CD4-positive, alpha-beta T cell treated with Interleukin-15 for 1 hour (primary cell): ENCODE measurements around the gene GREM1.

ENCODE experiments used
- DNase-seq: peaks from one replicate; pipeline ENCODE4 v3.0.0-alpha.2; 2020

GREM1 gene

GRCh38 chr15:32698773-32699390 is 18.9 kb upstream of the GREM1 start:
- DNase-seq = no peak

GRCh38 chr15:32700501-32701150 is 17.2 kb upstream of the GREM1 start:
- no peak for DNase-seq

GRCh38 chr15:32701863-32702262 is 15.9 kb upstream of the GREM1 start:
- DNase-seq = no peak

- no peak for DNase-seq
Observed at GRCh38 chr15:32704395-32704981, 13.3 kb upstream of the GREM1 start.

GRCh38 chr15:32705446-32705845 is 12.4 kb upstream of the GREM1 start:
- no peak for DNase-seq

- DNase-seq = no peak
Observed at GRCh38 chr15:32706704-32707103, 11.1 kb upstream of the GREM1 start.

GRCh38 chr15:32707436-32707835 is 10.4 kb upstream of the GREM1 start:
- no peak for DNase-seq

- no peak for DNase-seq
Observed at GRCh38 chr15:32709295-32710033, 8.3 kb upstream of the GREM1 start.

GRCh38 chr15:32715276-32715675 is 2.5 kb upstream of the GREM1 start:
- DNase-seq = no peak

- DNase-seq = no peak
Observed at GRCh38 chr15:32716216-32716914, 1.4 kb upstream of the GREM1 start.

- no peak for DNase-seq
Observed at GRCh38 chr15:32716915-32717425, 834 bp upstream of the GREM1 start.

GRCh38 chr15:32718227-32718820 is 520 bp downstream of the GREM1 start:
- no peak for DNase-seq

- no peak for DNase-seq
Observed at GRCh38 chr15:32718821-32719716, 1.3 kb downstream of the GREM1 start.

GRCh38 chr15:32721596-32721995 is 3.8 kb downstream of the GREM1 start:
- no peak for DNase-seq

- no peak for DNase-seq
Observed at GRCh38 chr15:32722136-32722535, 4.3 kb downstream of the GREM1 start.

- no peak for DNase-seq
Observed at GRCh38 chr15:32723171-32723948, 5.6 kb downstream of the GREM1 start.

GRCh38 chr15:32729700-32730395 is 12.0 kb downstream of the GREM1 start:
- DNase-seq = no peak

- DNase-seq = no peak
Observed at GRCh38 chr15:32730677-32731654, 13.2 kb downstream of the GREM1 start.
